IPS DF 6.9 (cell line): ENCODE data around the gene DIS3L2.
"Not testable (repeated sequence)": the region's sequence is repeated elsewhere in the genome, so short reads cannot be mapped to it uniquely, and the experiment has no call there.

Experiments used
- DNase-seq: peaks from one replicate; pipeline ENCODE4 v3.0.0-alpha.2; 2013; ENCODE audit warnings: low read depth, low spot score
- H3K27ac ChIP-seq: one replicate; pipeline ENCODE4 v1.5.1; 2013; ENCODE audit warnings: low read length, control low read depth
- H3K27me3 ChIP-seq: 2 replicates; pipeline ENCODE4 v1.6.1; 2013; ENCODE audit warnings: mild to moderate bottlenecking, low read length; ENCODE audit not compliant: control insufficient read depth, insufficient read depth
- H3K36me3 ChIP-seq: 2 replicates; pipeline ENCODE4 v1.6.1; 2013; ENCODE audit warnings: low read length; ENCODE audit not compliant: control insufficient read depth, insufficient read depth
- H3K4me1 ChIP-seq: 2 replicates; pipeline ENCODE4 v1.6.1; 2013; ENCODE audit warnings: low read length; ENCODE audit not compliant: control insufficient read depth, insufficient read depth
- H3K4me3 ChIP-seq: 2 replicates; pipeline ENCODE4 v1.5.1; 2013; ENCODE audit warnings: mild to moderate bottlenecking, low read length
- H3K9me3 ChIP-seq: 2 replicates; pipeline ENCODE4 v1.6.1; 2013; ENCODE audit warnings: low read length, inconsistent platforms; ENCODE audit not compliant: control insufficient read depth, insufficient read depth
- WGBS: extraction: QIAGEN DNeasy Blood & Tissue Kit; methylation state at CpG from one replicate; pipeline ENCODE4 v1.1.7; 2013; ENCODE audit warnings: mixed read lengths, missing lambda C conversion rate; ENCODE audit not compliant: insufficient read length, insufficient coverage; 5-methylcytosine and 5-hydroxymethylcytosine counted together

DIS3L2 gene

GRCh38 chr2:231939022-231939421 is 22.5 kb upstream of the DIS3L2 start:
- no peak for DNase-seq
- no CpG with 5 or more reads among the region's 4 CpGs for WGBS
- Histone ChIP-seq H3K4me3 (no peak overlapping the region), H3K27ac (no peak overlapping the region), H3K9me3 (no peaks in the 10 kb centered on the region), H3K27me3 (no peaks in the 10 kb centered on the region), H3K4me1 (no peaks in the 10 kb centered on the region), H3K36me3 (no peaks in the 10 kb centered on the region)

GRCh38 chr2:231940795-231941194 is 20.7 kb upstream of the DIS3L2 start:
- Histone ChIP-seq H3K36me3 (no peaks in the 10 kb centered on the region), H3K9me3 (no peaks in the 10 kb centered on the region), H3K4me3 (no peak overlapping the region), H3K27ac (no peak overlapping the region), H3K4me1 (no peaks in the 10 kb centered on the region), H3K27me3 (no peaks in the 10 kb centered on the region)
- no CpG with 5 or more reads among the region's 3 CpGs for WGBS
- no peak for DNase-seq

DNA sequence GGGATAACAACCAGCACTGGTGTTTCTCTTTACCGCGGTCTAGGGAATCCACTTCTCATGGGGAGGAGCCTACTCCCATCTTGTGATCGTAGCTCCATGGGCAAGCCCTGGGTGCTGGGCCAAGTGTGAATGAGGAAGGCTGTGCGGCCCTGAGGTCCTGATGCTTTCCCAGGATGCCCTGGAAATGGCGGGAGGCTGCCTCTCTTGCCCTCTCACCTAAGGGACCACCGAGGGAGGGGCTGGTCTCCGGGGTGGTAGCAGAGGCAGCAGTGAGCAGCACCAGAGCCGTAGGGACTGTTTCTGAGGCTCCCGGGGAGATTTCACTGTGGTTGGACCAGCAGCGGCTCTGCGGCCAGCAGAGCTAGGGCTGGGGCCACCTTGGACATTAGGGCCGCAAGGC is 19.8 kb upstream of the DIS3L2 start:
- DNase-seq, result no peak
- Histone ChIP-seq H3K27me3 (no peaks in the 10 kb centered on the region), H3K36me3 (no peaks in the 10 kb centered on the region), H3K27ac (no peak overlapping the region), H3K4me1 (no peaks in the 10 kb centered on the region), H3K4me3 (no peak overlapping the region), H3K9me3 (no peaks in the 10 kb centered on the region)
- no CpG with 5 or more reads among the region's 12 CpGs for WGBS

DNA sequence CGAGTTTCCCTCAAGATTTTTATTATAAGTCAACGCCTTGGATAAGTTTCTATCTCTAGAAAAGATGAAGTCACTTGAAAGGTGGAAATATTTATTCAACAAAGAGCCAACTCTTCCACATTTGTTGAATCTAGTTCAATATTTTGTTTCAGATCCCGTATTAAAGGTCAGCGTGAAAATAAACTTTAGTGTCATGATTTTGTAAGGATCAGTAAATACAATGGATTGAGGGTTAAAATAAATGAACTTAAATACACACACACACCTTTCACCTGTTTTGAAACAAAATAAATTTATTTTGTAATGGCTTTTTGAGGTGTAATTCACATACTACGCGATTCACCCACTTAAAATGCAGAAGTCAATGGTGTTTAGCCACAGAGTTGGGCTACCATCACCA is 19.3 kb upstream of the DIS3L2 start:
- Histone ChIP-seq H3K27ac (no peak overlapping the region), H3K27me3 (no peaks in the 10 kb centered on the region), H3K4me3 (no peak overlapping the region), H3K4me1 (no peaks in the 10 kb centered on the region), H3K36me3 (no peaks in the 10 kb centered on the region), H3K9me3 (no peaks in the 10 kb centered on the region)
- no CpG with 5 or more reads among the region's 6 CpGs for WGBS
- DNase-seq, result no peak

GRCh38 chr2:231946241-231946814 is 15.2 kb upstream of the DIS3L2 start:
- H3K27ac ChIP-seq, result no peak overlapping the region
- H3K4me3 ChIP-seq, result no peak overlapping the region
- no peaks in the 10 kb centered on the region for H3K9me3 ChIP-seq
- WGBS, result no CpG with 5 or more reads among the region's 15 CpGs
- no peaks in the 10 kb centered on the region for H3K27me3 ChIP-seq
- no peaks in the 10 kb centered on the region for H3K36me3 ChIP-seq
- H3K4me1 ChIP-seq, result no peaks in the 10 kb centered on the region
- DNase-seq, result no peak

DNA sequence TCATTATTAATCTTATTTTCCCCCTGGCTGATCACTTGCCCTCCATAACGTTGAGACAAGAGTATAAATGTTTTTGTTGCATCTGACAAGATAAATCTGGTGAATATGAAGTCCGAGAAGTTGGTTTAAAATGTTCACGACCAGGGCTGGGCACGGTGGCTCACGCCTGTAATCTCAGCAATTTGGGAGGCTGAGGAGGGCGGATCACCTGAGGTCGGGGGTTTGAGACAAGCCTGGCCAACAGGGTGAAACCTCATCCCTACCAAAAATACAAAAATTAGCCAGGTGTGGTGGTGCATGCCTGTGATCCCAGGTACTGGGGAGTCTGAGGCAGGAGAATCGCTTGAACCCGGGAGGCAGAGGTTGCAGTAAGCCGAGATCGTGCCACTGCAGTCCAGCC is 14.4 kb upstream of the DIS3L2 start:
- not testable (repeated sequence) for DNase-seq, H3K36me3 ChIP-seq, H3K9me3 ChIP-seq, H3K27ac ChIP-seq, H3K4me3 ChIP-seq, H3K27me3 ChIP-seq, H3K4me1 ChIP-seq
- WGBS, result no CpG with 5 or more reads among the region's 11 CpGs

DNA sequence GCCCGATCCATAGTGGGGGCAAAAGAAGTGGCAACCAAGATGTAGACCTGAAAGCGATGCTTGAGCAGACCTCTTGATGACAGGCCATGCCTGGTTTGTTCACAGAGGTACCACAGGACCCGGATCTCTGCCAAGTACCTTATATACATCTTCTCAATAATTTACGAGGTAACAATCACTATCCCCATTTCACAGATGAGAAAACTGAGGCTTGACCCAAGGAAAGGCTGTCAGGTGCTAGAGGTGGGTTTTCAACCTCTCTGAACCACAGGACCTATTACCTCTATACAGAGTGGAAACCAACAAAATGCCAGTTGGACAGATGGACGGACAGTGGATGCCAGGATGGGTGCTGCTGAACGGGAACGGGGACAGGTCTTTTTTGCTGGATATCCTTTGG is 13.8 kb upstream of the DIS3L2 start:
- Histone ChIP-seq H3K27ac (no peak overlapping the region), H3K4me1 (no peaks in the 10 kb centered on the region), H3K27me3 (no peaks in the 10 kb centered on the region), H3K36me3 (no peaks in the 10 kb centered on the region), H3K4me3 (no peak overlapping the region), H3K9me3 (no peaks in the 10 kb centered on the region)
- no CpG with 5 or more reads among the region's 7 CpGs for WGBS
- no peak for DNase-seq

- Histone ChIP-seq H3K27ac (no peak overlapping the region), H3K27me3 (no peaks in the 10 kb centered on the region), H3K4me3 (no peak overlapping the region), H3K4me1 (no peaks in the 10 kb centered on the region), H3K36me3 (no peaks in the 10 kb centered on the region), H3K9me3 (no peaks in the 10 kb centered on the region)
- DNase-seq, result no peak
- WGBS, result no CpG with 5 or more reads among the region's 2 CpGs
Observed at GRCh38 chr2:231951452-231952035, 10.0 kb upstream of the DIS3L2 start.

DNA sequence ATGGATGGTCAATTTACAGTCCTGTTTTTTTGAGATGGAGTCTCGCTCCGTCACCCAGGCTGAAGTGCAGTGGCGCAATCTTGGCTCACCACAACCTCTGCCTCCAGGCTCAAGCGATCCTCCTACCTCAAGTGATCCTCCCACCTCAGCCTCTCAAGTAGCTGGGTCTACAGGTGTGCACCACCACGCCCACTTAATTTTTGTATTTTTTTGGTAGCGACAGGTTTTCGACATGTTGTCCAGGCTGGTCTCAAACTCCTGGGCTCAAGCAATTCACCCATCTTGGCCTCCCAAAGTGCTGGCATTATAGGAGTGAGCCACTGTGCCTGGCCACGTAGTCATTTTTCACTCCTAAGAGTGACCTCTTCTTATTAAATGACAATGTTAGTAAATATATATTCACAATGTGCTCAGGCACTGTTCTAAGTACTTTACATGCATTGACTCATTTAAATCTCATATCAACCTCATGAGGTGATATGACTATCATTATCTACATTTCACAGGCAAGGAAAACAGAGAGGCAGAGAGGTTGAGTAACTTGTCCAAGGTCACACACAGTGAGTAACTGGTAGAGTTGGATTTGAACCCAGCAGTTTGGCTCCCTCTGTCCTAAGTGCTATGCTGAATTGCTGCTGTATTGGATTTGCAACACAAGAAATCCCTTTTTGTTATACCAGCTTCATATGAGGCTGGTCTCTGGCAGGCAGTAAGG is 5.6 kb upstream of the DIS3L2 start:
- no peaks in the 10 kb centered on the region for H3K9me3 ChIP-seq
- WGBS, result no CpG with 5 or more reads among the region's 8 CpGs
- no peak overlapping the region for H3K4me3 ChIP-seq
- no peak for DNase-seq
- H3K27me3 ChIP-seq, result no peaks in the 10 kb centered on the region
- H3K27ac ChIP-seq, result no peak overlapping the region
- H3K36me3 ChIP-seq, result no peaks in the 10 kb centered on the region
- no peaks in the 10 kb centered on the region; the same call in 1 of the 2 replicates for H3K4me1 ChIP-seq

- WGBS, result no CpG with 5 or more reads among the region's 4 CpGs
- Histone ChIP-seq H3K9me3 (no peaks in the 10 kb centered on the region), H3K27me3 (no peaks in the 10 kb centered on the region), H3K27ac (no peak overlapping the region), H3K36me3 (no peaks in the 10 kb centered on the region), H3K4me3 (no peak overlapping the region), H3K4me1 (peaks cover 2% of the 10 kb centered on the region; the same call in 1 of the 2 replicates)
- DNase-seq, result no peak
Observed at GRCh38 chr2:231957913-231958763, 3.4 kb upstream of the DIS3L2 start.
